OCI-LY3 (cell line): ENCODE measurements around the gene LRPAP1.
A peak's percentile ranks its signal among the peaks of the same experiment; 100 is the strongest.

Experiments
- H2AFZ ChIP-seq: fragments of 200-600, 300-600 bp; shearing (Covaris generic); 2 replicates; pipeline ENCODE4 v1.6.0; 2014; ENCODE audit warnings: antibody characterized with exemption, low read depth, low read length
- H3K27ac ChIP-seq: fragments of 200-600, 300-600 bp; sonication (generic); 2 replicates; pipeline ENCODE4 v1.5.1; 2014; ENCODE audit warnings: mild to moderate bottlenecking, low read length, moderate library complexity, mixed read lengths
- H3K27me3 ChIP-seq: fragments of 200-600, 300-600 bp; sonication (generic); 2 replicates; pipeline ENCODE4 v1.6.1; 2014; ENCODE audit warnings: low read depth, low read length, mixed read lengths
- H3K36me3 ChIP-seq: fragments of 200-600, 300-600 bp; sonication (generic); replicated peaks from 2 replicates; pipeline ENCODE3; 2014; ENCODE audit warnings: low read depth, low read length, mixed read lengths
- H3K4me1 ChIP-seq: fragments of 300-600, 200-600 bp; sonication (generic); 2 replicates; pipeline ENCODE4 v1.6.1; 2014; ENCODE audit warnings: low read length, mixed read lengths
- H3K4me2 ChIP-seq: fragments of 200-600, 300-600 bp; sonication (generic); 2 replicates; pipeline ENCODE4 v1.6.1; 2014; ENCODE audit warnings: low read length, mixed read lengths
- H3K4me3 ChIP-seq: fragments of 300-600, 200-600 bp; sonication (generic); 2 replicates; pipeline ENCODE4 v1.5.1; 2014; ENCODE audit warnings: antibody characterized with exemption, mild to moderate bottlenecking, low read length, moderate library complexity
- H3K79me2 ChIP-seq: fragments of 300-600, 200-600 bp; shearing (Covaris generic); 2 replicates; pipeline ENCODE4 v1.6.1; 2014; ENCODE audit warnings: mild to moderate bottlenecking, low read length, mixed read lengths
- H3K9ac ChIP-seq: fragments of 300-600, 200-600 bp; shearing (Covaris generic); 2 replicates; pipeline ENCODE4 v1.6.0; 2014; ENCODE audit warnings: mild to moderate bottlenecking, low read length, moderate library complexity
- H3K9me3 ChIP-seq: fragments of 200-600, 300-600 bp; shearing (Covaris generic); 2 replicates; pipeline ENCODE4 v1.6.1; 2014; ENCODE audit warnings: low read length, mixed read lengths; ENCODE audit not compliant: insufficient read depth
- H4K20me1 ChIP-seq: fragments of 200-600, 300-600 bp; sonication (generic); 2 replicates; pipeline ENCODE4 v1.6.1; 2016; ENCODE audit warnings: low read length, mixed read lengths; ENCODE audit not compliant: insufficient read depth
- CTCF ChIP-seq: fragments of 200-600, 300-600 bp; sonication (generic); IDR thresholded peaks from 2 replicates; pipeline ENCODE4 v1.5.1; 2014; ENCODE audit warnings: antibody characterized with exemption, low read length, low read depth
- EZH2phosphoT487 ChIP-seq: fragments of 200-600 bp; shearing (Covaris generic); IDR thresholded peaks from 2 replicates; pipeline ENCODE4 v1.6.1; 2018; ENCODE audit warnings: antibody characterized with exemption, mixed run types, low read depth

LRPAP1 gene

GRCh38 chr4:3531318-3531878 lies 824 bp downstream of the LRPAP1 start:
- Histone ChIP-seq H3K4me1 (peaks cover 23% of the 10 kb centered on the region), H3K4me3 (peak overlapping the region; percentile 84), H3K79me2 (peaks cover 53% of the 10 kb centered on the region), H3K27me3 (no peaks in the 10 kb centered on the region), H3K4me2 (peak overlapping the region; percentile 95), H3K9me3 (no peaks in the 10 kb centered on the region), H2AFZ (no peak overlapping the region), H3K9ac (peak overlapping the region; percentile 73), H3K27ac (no peak overlapping the region), H3K36me3 (peaks cover 5% of the 10 kb centered on the region), H4K20me1 (peaks cover 49% of the 10 kb centered on the region)
- TF ChIP-seq CTCF (no peak), EZH2phosphoT487 (no peak)

- H3K4me1 ChIP-seq: peaks cover 23% of the 10 kb centered on the region
- peak overlapping the region; percentile 95 for H3K4me2 ChIP-seq
- no peak overlapping the region for H3K27ac ChIP-seq
- H3K9me3 ChIP-seq: no peaks in the 10 kb centered on the region
- peaks cover 5% of the 10 kb centered on the region for H3K36me3 ChIP-seq
- H4K20me1 ChIP-seq: peaks cover 53% of the 10 kb centered on the region
- H3K79me2 ChIP-seq: peaks cover 53% of the 10 kb centered on the region
- peak overlapping the region; percentile 73; the same call in 1 of the 2 replicates for H3K9ac ChIP-seq
- TF ChIP-seq CTCF: no peak
- H2AFZ ChIP-seq: no peak overlapping the region
- peak overlapping the region; percentile 84 for H3K4me3 ChIP-seq
- no peaks in the 10 kb centered on the region for H3K27me3 ChIP-seq
Measured at GRCh38 chr4:3530663-3531254, 1.5 kb downstream of the LRPAP1 start.

GRCh38 chr4:3530051-3530450 lies 2.2 kb downstream of the LRPAP1 start:
- Histone ChIP-seq H3K4me3 (no peak overlapping the region), H3K4me2 (peak overlapping the region; percentile 17; the same call in 1 of the 2 replicates), H3K79me2 (peaks cover 53% of the 10 kb centered on the region), H3K9me3 (no peaks in the 10 kb centered on the region), H2AFZ (no peak overlapping the region), H4K20me1 (peaks cover 55% of the 10 kb centered on the region), H3K27me3 (no peaks in the 10 kb centered on the region), H3K4me1 (peaks cover 23% of the 10 kb centered on the region), H3K27ac (no peak overlapping the region), H3K36me3 (peaks cover 5% of the 10 kb centered on the region), H3K9ac (no peak overlapping the region)
- TF ChIP-seq EZH2phosphoT487: no peak
- TF ChIP-seq CTCF: no peak

- H3K79me2 ChIP-seq: peaks cover 53% of the 10 kb centered on the region
- peaks cover 58% of the 10 kb centered on the region for H4K20me1 ChIP-seq
- H3K4me3 ChIP-seq: no peak overlapping the region
- H3K9ac ChIP-seq: no peak overlapping the region
- peaks cover 10% of the 10 kb centered on the region for H3K36me3 ChIP-seq
- no peaks in the 10 kb centered on the region for H3K9me3 ChIP-seq
- peak overlapping the region; percentile 17; the same call in 1 of the 2 replicates for H3K4me2 ChIP-seq
- TF ChIP-seq CTCF (no peak), EZH2phosphoT487 (no peak)
- no peak overlapping the region for H3K27ac ChIP-seq
- no peak overlapping the region for H2AFZ ChIP-seq
- H3K4me1 ChIP-seq: peaks cover 23% of the 10 kb centered on the region
- no peaks in the 10 kb centered on the region for H3K27me3 ChIP-seq
Measured at GRCh38 chr4:3529363-3529762, 2.9 kb downstream of the LRPAP1 start.
